Neuronal stem cell (in vitro differentiated cells): ENCODE results near the gene MROH9.

Experiments
- DNase-seq: peaks from one replicate; pipeline ENCODE4 v3.0.0-alpha.2; 2013; ENCODE audit warnings: low spot score
- H2AFZ ChIP-seq: one replicate; pipeline ENCODE4 v1.6.1; 2013; ENCODE audit warnings: mild to moderate bottlenecking, low read length, inconsistent platforms
- H2AK5ac ChIP-seq: 2 replicates; pipeline ENCODE4 v1.6.1; 2013; ENCODE audit warnings: low read depth, mild to moderate bottlenecking, inconsistent platforms, low read length, moderate library complexity, mixed read lengths
- H2BK120ac ChIP-seq: 2 replicates; pipeline ENCODE4 v1.6.1; 2013; ENCODE audit warnings: low read depth, mild to moderate bottlenecking, inconsistent platforms, low read length, moderate library complexity, mixed read lengths
- H2BK12ac ChIP-seq: one replicate; pipeline ENCODE4 v1.6.1; 2013; ENCODE audit warnings: low read length, inconsistent platforms
- H2BK15ac ChIP-seq: 2 replicates; pipeline ENCODE4 v1.6.1; 2013; ENCODE audit warnings: mild to moderate bottlenecking, low read length, inconsistent platforms, mixed read lengths
- H2BK5ac ChIP-seq: one replicate; pipeline ENCODE4 v1.6.1; 2013; ENCODE audit warnings: inconsistent platforms, mild to moderate bottlenecking, low read length, moderate library complexity
- H3K14ac ChIP-seq: one replicate; pipeline ENCODE4 v1.6.1; 2013; ENCODE audit warnings: low read length, inconsistent platforms
- H3K18ac ChIP-seq: 2 replicates; pipeline ENCODE4 v1.6.1; 2013; ENCODE audit warnings: low read length, inconsistent platforms
- H3K23ac ChIP-seq: 2 replicates; pipeline ENCODE4 v1.6.1; 2013; ENCODE audit warnings: low read depth, mild to moderate bottlenecking, mixed read lengths, low read length, inconsistent platforms; ENCODE audit not compliant: poor library complexity
- H3K27ac ChIP-seq: replicated peaks from 3 replicates; pipeline ENCODE4 v1.5.1; 2013; ENCODE audit warnings: low read length, inconsistent platforms
- H3K27me3 ChIP-seq, 3 experiments: 2 replicates each; pipeline ENCODE4 v1.6.1; 2013; ENCODE audit warnings: low read length in 3 of 3, mild to moderate bottlenecking in 2 of 3, inconsistent platforms in 1 of 3, low read depth in 1 of 3, mixed read lengths in 1 of 3, moderate library complexity in 1 of 3; ENCODE audit not compliant: control insufficient read depth in 3 of 3, insufficient read depth in 3 of 3
- H3K36me3 ChIP-seq, 2 donors: replicated peaks in 1 of 2; 2 replicates each; pipeline ENCODE4 v1.6.1; 2013; ENCODE audit warnings: low read length in 2 of 2; ENCODE audit not compliant: control insufficient read depth in 2 of 2, insufficient read depth in 2 of 2
- H3K4ac ChIP-seq: 2 replicates; pipeline ENCODE4 v1.6.1; 2013; ENCODE audit warnings: inconsistent platforms, mild to moderate bottlenecking, low read length, moderate library complexity
- H3K4me1 ChIP-seq, 2 donors: 1 replicate in 1 of 2; 2 replicates in 1 of 2; pipeline ENCODE4 v1.6.1; 2013; ENCODE audit warnings: low read length in 2 of 2, low read depth in 1 of 2; ENCODE audit not compliant: control insufficient read depth in 2 of 2, insufficient read depth in 1 of 2
- H3K4me2 ChIP-seq: one replicate; pipeline ENCODE4 v1.6.1; 2013; ENCODE audit warnings: mild to moderate bottlenecking, low read length, inconsistent platforms; ENCODE audit not compliant: insufficient read depth, poor library complexity, severe bottlenecking
- H3K4me3 ChIP-seq, 2 donors: 2 replicates each; pipeline ENCODE4 v1.5.1; 2013; ENCODE audit warnings: low read length in 2 of 2, mild to moderate bottlenecking in 2 of 2, inconsistent platforms in 1 of 2, moderate library complexity in 1 of 2
- H3K79me1 ChIP-seq: one replicate; pipeline ENCODE4 v1.6.1; 2013; ENCODE audit warnings: low read depth, mild to moderate bottlenecking, inconsistent platforms, low read length, moderate library complexity
- H3K9ac ChIP-seq: one replicate; pipeline ENCODE4 v1.6.1; 2013; ENCODE audit warnings: mild to moderate bottlenecking, low read depth, low read length, inconsistent platforms; ENCODE audit not compliant: poor library complexity
- H3K9me3 ChIP-seq, 2 donors: replicated peaks in 1 of 2; 2 replicates each; pipeline versions ENCODE3 to v1.6.1; 2013; ENCODE audit warnings: low read length in 2 of 2, mild to moderate bottlenecking in 2 of 2, inconsistent platforms in 1 of 2, low read depth in 1 of 2, mixed read lengths in 1 of 2, moderate library complexity in 1 of 2; ENCODE audit not compliant: control insufficient read depth in 2 of 2, insufficient read depth in 1 of 2
- H4K8ac ChIP-seq: one replicate; pipeline ENCODE4 v1.6.1; 2013; ENCODE audit warnings: low read depth, mild to moderate bottlenecking, inconsistent platforms, low read length, moderate library complexity
- H4K91ac ChIP-seq: one replicate; pipeline ENCODE4 v1.6.1; 2013; ENCODE audit warnings: low read length, low read depth, mild to moderate bottlenecking, inconsistent platforms; ENCODE audit not compliant: poor library complexity
- WGBS, 2 donors: extraction: QIAGEN DNeasy Blood & Tissue Kit; methylation state at CpG; one replicate each; pipeline ENCODE4 v1.1.7; 2013; ENCODE audit warnings: missing lambda C conversion rate in 2 of 2, mixed read lengths in 1 of 2; ENCODE audit not compliant: insufficient read length in 2 of 2, insufficient replicate concordance in 1 of 2; ENCODE audit errors: extremely low coverage in 2 of 2; 5-methylcytosine and 5-hydroxymethylcytosine counted together

The MROH9 gene

DNA sequence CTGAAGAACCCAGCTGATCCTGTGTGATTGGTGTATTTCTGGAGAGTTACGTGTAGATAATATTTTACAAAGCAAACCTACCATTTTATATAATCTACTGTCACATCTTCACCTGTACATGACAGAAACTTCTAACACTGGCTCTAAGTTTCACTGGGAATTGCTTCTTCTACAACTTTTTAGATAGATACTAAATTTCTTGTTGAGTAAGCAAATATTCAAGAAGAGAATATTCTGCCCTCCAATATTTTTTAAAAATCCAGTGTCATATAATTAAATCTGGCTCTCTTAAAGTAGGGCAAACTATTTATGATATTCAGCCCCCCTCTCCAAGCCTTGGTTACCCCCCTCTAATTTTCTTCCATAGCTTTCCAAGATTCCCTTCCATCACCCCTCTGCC, 50.1 kb downstream of the MROH9 start:
- no CpG with 5 or more reads among the region's 1 CpG for whole genome bisulfite sequencing, 2 donors
- Histone ChIP-seq H3K18ac (no peak overlapping the region), H2AFZ (no peak overlapping the region), H3K9ac (no peak overlapping the region), H2BK15ac (no peak overlapping the region), H3K36me3 (no peaks in the 10 kb centered on the region), H3K79me1 (no peaks in the 10 kb centered on the region), H3K9me3 (no peaks in the 10 kb centered on the region), H3K4me2 (no peak overlapping the region), H2AK5ac (no peak overlapping the region), H2BK5ac (no peak overlapping the region), H4K8ac (no peak overlapping the region), H2BK12ac (no peak overlapping the region), H3K4ac (no peak overlapping the region), H3K14ac (no peak overlapping the region), H3K27me3 (no peaks in the 10 kb centered on the region), H3K4me1 (no peaks in the 10 kb centered on the region), H3K4me3 (no peak overlapping the region), H3K27ac (no peak overlapping the region), H3K23ac (no peak overlapping the region), H2BK120ac (no peak overlapping the region), H4K91ac (no peak overlapping the region)
- no peak for DNase-seq

DNA sequence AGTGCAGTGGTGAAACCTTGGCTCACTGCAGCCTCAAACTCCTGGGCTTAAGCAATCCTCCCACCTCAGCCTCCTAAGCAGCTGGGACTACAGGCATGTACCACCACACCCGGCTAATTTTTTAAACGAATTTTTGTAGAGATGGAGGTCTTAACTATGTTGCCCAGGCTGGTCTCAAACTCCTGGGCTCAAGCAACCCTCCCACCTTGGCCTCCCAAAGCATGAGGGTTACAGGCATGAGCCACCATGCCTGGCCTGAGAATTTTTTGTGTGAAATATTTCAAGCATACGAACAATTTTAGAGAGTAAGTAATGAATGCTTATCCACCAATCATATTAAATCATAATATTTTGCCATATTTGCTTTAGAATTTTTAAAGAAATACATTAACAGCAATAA, 51.6 kb downstream of the MROH9 start:
- no peak overlapping the region for H2BK15ac ChIP-seq
- no peak overlapping the region for H3K23ac ChIP-seq
- no peak for DNase-seq
- no peaks in the 10 kb centered on the region for H3K27me3 ChIP-seq
- no peak overlapping the region for H3K4ac ChIP-seq
- no peak overlapping the region for H4K91ac ChIP-seq
- H3K9me3 ChIP-seq, result no peaks in the 10 kb centered on the region
- no peak overlapping the region for H3K4me3 ChIP-seq
- H2BK120ac ChIP-seq, result no peak overlapping the region
- no peak overlapping the region for H2AK5ac ChIP-seq
- no peaks in the 10 kb centered on the region for H3K4me1 ChIP-seq
- WGBS, 2 donors, result no CpG with 5 or more reads among the region's 3 CpGs
- H2BK5ac ChIP-seq, result no peak overlapping the region
- no peak overlapping the region for H3K27ac ChIP-seq
- H3K4me2 ChIP-seq, result no peak overlapping the region
- H3K79me1 ChIP-seq, result no peaks in the 10 kb centered on the region
- no peak overlapping the region for H3K14ac ChIP-seq
- H2AFZ ChIP-seq, result no peak overlapping the region
- H3K18ac ChIP-seq, result no peak overlapping the region
- no peak overlapping the region for H3K9ac ChIP-seq
- H3K36me3 ChIP-seq, result no peaks in the 10 kb centered on the region
- no peak overlapping the region for H4K8ac ChIP-seq
- H2BK12ac ChIP-seq, result no peak overlapping the region

DNA sequence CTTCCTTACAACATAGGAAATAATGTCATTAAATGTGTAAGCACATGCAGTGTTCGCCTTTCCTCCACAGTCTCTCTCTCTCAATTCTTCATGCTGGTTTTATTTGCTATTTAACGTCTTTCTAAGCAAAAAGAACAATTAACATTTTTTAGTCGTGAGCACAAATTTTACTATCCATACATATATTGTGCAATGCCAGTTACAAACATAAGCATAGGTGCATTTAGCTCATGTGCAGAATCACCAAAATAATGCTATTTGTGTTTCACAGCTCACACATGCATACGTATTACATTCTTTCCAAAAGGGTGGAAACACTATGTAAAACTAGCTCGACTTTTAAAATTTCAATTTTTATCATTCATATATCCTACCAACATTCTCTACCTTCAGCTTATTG, 52.1 kb downstream of the MROH9 start:
- Histone ChIP-seq H2AFZ (no peak overlapping the region), H3K9ac (no peak overlapping the region), H3K79me1 (no peaks in the 10 kb centered on the region), H2BK120ac (no peak overlapping the region), H3K27ac (no peak overlapping the region), H3K36me3 (no peaks in the 10 kb centered on the region), H3K4me2 (no peak overlapping the region), H3K4me3 (no peak overlapping the region), H3K27me3 (no peaks in the 10 kb centered on the region), H3K14ac (no peak overlapping the region), H2BK12ac (no peak overlapping the region), H3K9me3 (no peaks in the 10 kb centered on the region), H3K23ac (no peak overlapping the region), H2AK5ac (no peak overlapping the region), H3K18ac (no peak overlapping the region), H3K4me1 (no peaks in the 10 kb centered on the region), H2BK15ac (no peak overlapping the region), H4K91ac (no peak overlapping the region), H4K8ac (no peak overlapping the region), H3K4ac (no peak overlapping the region), H2BK5ac (no peak overlapping the region)
- DNase-seq, result no peak
- 100% methylated on average over 1 of the region's 5 CpGs; no CpG with 5 or more reads in 1 of the 2 donors for WGBS, 2 donors

DNA sequence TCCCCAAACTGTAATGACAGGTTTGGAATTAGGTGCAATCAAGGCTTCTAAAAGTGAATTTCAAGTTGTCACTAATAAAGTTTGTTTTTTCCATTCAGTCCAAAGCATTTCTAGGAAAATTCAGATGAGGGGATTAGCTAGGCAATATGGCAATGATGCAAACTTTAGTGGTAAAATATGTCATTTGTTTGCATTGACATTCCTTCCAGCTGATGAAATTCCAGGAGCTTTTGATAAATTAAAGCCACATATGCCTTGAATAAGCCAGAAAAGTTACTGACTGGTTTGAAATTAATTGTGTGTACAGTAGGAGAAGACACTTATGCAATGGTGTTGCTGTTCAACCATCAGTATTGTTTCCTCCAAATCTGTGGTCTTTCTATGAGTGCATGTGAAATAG, 57.8 kb downstream of the MROH9 start:
- Histone ChIP-seq H3K4ac (no peak overlapping the region), H3K9ac (no peak overlapping the region), H2AFZ (no peak overlapping the region), H2BK15ac (no peak overlapping the region), H2AK5ac (no peak overlapping the region), H3K4me3 (no peak overlapping the region), H3K4me1 (no peaks in the 10 kb centered on the region), H4K8ac (no peak overlapping the region), H3K36me3 (no peaks in the 10 kb centered on the region), H3K9me3 (no peaks in the 10 kb centered on the region), H2BK12ac (no peak overlapping the region), H2BK5ac (no peak overlapping the region), H3K4me2 (no peak overlapping the region), H3K14ac (no peak overlapping the region), H3K23ac (no peak overlapping the region), H3K27ac (no peak overlapping the region), H3K18ac (no peak overlapping the region), H2BK120ac (no peak overlapping the region), H3K79me1 (no peaks in the 10 kb centered on the region), H4K91ac (no peak overlapping the region), H3K27me3 (no peaks in the 10 kb centered on the region)
- DNase-seq, result no peak
